ENCODE data around the gene FBLN7. TPM values are rescaled to one million over a fixed set of nuclear protein-coding genes. Genes with fewer than 3 reads are reported as not detected.
A peak's percentile ranks its signal among the peaks of the same experiment; 100 is the strongest.
"Not testable (repeated sequence)": the region's sequence is repeated elsewhere in the genome, so short reads cannot be mapped to it uniquely, and the experiment has no call there.

The FBLN7 gene, protein sequence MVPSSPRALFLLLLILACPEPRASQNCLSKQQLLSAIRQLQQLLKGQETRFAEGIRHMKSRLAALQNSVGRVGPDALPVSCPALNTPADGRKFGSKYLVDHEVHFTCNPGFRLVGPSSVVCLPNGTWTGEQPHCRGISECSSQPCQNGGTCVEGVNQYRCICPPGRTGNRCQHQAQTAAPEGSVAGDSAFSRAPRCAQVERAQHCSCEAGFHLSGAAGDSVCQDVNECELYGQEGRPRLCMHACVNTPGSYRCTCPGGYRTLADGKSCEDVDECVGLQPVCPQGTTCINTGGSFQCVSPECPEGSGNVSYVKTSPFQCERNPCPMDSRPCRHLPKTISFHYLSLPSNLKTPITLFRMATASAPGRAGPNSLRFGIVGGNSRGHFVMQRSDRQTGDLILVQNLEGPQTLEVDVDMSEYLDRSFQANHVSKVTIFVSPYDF
- 0.90 TPM for polyA plus RNA-seq (2013, experiment 1 of 2; ENCODE audit: insufficient read length)
- polyA plus RNA-seq (2013, experiment 2 of 2; ENCODE audit: insufficient read length), result 1.2 TPM

DNA sequence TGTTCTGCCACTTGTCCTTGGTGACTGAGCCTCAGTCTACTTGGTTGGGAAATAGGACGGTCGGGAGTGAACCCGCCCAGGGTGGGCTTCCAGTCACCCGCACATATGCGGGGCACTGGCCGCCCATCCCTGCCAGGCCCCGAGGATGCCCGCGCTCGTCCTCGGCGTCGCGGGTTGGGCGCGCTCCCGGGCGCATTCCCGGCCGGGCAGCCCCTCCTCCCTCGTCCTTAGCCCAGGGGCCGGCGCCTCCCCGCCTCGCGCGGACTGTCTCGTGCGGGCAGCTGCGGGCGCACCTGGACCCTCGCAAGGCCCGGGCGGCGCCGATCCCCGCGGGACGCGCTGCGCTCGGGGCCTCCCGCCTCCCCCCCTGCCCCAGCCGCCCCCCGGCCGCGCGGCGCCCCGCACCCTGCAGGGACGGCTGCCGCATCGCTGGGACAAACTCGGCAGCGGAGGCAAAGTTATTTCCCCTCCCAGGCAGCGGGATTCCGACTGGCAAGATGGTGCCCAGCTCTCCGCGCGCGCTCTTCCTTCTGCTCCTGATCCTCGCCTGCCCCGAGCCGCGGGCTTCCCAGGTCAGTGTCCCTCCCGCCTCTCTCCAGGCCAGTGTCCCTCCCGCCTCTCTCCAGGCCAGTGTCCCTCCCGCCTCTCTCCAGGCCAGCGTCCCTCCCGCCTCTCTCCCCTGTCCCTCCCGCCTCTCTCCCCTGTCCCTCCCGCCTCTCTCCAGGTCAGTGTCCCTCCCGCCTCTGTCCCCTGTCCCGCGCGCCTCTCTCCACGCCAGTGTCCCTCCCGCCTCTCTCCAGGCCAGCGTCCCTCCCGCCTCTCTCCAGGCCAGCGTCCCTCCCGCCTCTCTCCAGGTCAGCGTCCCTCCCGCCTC is at the start of gene FBLN7:
Gene FBLN7, plus strand, starts transcription at position 227 of the 874 bp plus-strand sequence. Its CDS starts 271 bp downstream, at position 498.
- peak; percentile 11 for DNase-seq

DNA sequence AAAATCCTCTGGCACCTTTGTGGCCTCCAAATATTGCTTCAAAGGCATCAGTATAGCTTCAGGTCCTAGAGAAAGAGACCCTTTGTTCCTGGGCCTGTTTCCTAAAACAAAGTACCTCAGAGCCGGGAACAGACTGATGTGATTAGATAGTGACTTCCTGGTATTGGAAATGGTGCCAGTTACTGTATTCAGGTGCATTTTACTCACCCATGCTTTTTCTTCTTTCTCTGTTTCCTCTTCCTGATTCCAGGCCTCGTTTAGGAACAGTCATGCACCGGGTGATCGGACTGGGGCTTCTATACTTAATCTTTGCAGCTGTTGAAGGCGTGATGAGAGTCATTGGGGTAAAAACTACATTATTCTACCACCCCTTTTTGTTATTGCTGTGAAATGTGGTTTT is 48.8 kb upstream of the FBLN7 start:
- DNase-seq, result no peak

- DNase-seq, result peak; percentile 80
These were observed 45.7 kb upstream of the FBLN7 start for GRCh38 chr2:112092286-112093041.

- no peak for DNase-seq
These were observed 45.0 kb upstream of the FBLN7 start for GRCh38 chr2:112093216-112093615.

DNA sequence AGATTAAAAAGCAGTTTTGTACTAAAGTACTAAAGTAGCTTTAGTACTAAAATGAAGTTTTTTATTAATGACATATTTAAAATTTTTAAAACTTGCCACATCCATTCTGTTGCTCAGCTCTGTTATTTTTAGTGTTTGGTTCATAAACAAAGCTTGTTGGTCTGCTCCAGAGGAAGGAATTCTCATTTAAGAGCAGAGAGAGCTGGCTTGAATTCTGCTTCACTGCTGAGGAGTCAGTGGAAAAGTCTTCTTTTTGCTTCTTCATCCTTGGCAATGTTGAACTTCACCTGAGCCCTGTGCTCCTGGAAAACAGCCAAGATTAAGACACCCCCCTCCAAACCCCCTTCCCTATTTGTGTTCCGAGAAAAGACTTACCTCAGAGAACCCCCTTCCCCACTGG is 42.5 kb upstream of the FBLN7 start:
- no peak for DNase-seq

- DNase-seq, result no peak
These were observed 42.1 kb upstream of the FBLN7 start for GRCh38 chr2:112096098-112096497.

- DNase-seq, result no peak
These were observed 29.9 kb upstream of the FBLN7 start for GRCh38 chr2:112108178-112108832.

DNA sequence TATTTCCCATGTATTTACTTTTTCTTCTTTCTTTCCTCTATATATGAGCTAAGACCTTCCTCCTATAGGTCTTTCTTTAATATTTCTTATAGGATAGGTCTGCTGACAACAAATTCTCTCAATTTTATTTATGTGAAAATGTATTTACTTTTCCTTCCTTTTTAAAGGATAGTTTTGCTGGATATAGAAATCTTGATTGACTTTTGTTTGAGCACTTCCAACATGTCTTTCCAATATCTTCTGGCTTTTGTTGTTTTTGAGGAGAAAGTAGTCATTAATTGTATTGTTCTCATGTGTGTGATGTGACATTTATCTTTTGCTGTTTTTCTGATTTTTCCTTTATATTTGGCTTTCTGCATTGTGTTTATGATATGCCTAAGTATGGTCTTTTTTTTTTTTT is 28.9 kb upstream of the FBLN7 start:
- no peak for DNase-seq

DNA sequence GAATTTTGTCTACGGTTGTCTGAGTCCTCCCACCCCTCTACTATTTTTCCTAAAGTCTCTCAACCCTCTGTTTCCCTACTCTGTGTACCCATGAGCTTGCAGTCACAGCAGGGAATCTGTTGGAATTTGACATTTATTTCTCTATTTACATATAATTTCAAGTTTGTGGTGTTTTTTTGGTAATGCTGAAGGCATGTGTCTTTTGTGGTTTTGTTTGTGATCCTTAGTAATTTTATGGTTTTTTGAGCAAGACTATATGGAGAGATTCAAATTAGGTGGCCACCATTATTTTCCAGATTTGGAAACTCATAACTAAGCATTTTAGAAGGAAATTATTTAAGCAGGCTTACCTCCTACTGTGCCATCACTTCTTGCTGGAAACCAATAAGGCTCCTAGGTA is 27.2 kb upstream of the FBLN7 start:
- peak; percentile 15 for DNase-seq

DNA sequence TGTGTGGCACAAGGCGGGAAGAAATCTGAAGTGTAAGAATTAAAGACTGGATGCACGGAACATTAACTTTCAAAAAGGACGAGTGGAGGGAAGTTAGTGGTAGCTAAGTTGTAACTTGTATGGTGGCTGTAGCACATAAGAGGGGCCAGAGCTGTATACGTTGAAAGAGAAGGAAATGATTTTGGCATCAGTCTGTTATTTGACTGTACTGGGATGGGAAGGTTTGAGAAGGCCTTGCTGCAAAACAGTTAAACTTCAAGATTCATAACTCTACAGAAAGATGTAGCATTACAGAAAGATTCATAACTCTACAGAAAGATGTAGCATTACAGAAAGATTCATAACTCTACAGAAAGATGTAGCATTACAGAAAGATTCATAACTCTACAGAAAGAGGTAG is 24.8 kb upstream of the FBLN7 start:
- DNase-seq, result not testable (repeated sequence)

GRCh38 chr2:112118148-112118547 is 20.0 kb upstream of the FBLN7 start:
- no peak for DNase-seq

- peak; percentile 47 for DNase-seq
These were observed 16.4 kb upstream of the FBLN7 start for GRCh38 chr2:112121682-112122254.

- DNase-seq, result no peak
These were observed 9.1 kb upstream of the FBLN7 start for GRCh38 chr2:112129060-112129459.

DNA sequence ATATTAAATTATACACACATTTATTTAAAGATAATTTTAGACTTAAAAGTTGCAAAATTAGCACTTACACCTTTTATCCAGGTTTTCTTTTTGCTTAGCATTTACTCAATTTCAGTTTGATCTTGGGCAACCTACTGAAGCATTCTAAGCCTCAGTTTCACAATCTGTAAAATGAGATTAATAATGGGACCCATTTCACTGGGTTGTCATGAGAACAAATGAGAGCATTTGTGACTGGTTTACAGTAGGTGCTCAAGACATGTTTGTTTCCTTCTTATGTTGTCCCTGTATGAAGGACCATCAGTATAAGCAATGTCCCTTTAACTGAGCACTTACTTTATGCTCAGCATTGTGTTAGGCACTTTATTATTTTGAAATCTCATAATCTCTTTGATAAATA is 4.8 kb upstream of the FBLN7 start:
- DNase-seq, result no peak

- DNase-seq, result no peak
These were observed 4.1 kb upstream of the FBLN7 start for GRCh38 chr2:112134120-112134519.

DNA sequence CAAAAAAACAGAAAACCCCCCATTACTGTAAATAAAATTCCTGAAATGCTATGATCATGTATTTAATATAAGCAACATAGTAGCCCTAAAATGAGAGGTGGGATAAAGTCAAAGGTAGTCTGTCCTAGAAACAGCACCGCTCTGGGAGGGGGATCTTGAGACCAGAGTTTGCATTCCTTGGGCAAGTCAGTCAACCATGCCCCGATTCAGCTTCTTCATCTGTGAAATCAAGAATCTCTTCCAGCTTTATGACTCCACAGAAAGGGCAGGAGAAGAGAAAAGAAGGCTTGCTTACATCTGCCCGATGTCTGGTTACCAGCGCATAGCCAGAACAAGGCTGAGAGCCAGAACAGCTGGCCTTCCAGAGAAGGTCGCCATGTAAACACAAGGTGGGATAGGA is 2.1 kb upstream of the FBLN7 start:
- DNase-seq, result no peak

- peak; percentile 8 for DNase-seq
These were observed 548 bp upstream of the FBLN7 start for GRCh38 chr2:112137516-112138158.

DNA sequence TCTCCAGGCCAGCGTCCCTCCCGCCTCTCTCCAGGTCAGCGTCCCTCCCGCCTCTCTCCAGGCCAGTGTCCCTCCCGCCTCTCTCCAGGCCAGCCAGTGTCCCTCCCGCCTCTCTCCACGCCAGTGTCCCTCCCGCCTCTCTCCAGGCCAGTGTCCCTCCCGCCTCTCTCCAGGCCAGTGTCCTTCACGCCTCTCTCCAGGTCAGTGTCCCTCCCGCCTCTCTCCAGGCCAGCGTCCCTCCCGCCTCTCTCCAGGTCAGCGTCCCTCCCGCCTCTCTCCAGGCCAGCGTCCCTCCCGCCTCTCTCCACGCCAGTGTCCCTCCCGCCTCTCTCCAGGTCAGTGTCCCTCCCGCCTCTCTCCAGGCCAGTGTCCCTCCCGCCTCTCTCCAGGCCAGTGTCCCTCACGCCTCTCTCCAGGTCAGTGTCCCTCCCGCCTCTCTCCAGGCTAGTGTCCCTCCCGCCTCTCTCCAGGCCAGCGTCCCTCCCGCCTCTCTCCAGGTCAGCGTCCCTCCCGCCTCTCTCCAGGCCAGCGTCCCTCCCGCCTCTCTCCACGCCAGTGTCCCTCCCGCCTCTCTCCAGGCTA is 939 bp downstream of the FBLN7 start:
- not testable (repeated sequence) for DNase-seq

DNA sequence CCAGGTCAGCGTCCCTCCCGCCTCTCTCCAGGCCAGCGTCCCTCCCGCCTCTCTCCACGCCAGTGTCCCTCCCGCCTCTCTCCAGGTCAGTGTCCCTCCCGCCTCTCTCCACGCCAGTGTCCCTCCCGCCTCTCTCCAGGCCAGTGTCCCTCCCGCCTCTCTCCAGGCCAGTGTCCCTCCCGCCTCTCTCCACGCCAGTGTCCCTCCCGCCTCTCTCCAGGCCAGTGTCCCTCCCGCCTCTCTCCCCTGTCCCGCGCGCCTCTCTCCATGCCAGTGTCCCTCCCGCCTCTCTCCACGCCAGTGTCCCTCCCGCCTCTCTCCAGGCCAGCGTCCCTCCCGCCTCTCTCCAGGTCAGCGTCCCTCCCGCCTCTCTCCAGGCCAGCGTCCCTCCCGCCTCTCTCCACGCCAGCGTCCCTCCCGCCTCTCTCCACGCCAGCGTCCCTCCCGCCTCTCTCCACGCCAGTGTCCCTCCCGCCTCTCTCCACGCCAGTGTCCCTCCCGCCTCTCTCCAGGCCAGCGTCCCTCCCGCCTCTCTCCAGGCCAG is 1.5 kb downstream of the FBLN7 start:
- not testable (repeated sequence) for DNase-seq

DNA sequence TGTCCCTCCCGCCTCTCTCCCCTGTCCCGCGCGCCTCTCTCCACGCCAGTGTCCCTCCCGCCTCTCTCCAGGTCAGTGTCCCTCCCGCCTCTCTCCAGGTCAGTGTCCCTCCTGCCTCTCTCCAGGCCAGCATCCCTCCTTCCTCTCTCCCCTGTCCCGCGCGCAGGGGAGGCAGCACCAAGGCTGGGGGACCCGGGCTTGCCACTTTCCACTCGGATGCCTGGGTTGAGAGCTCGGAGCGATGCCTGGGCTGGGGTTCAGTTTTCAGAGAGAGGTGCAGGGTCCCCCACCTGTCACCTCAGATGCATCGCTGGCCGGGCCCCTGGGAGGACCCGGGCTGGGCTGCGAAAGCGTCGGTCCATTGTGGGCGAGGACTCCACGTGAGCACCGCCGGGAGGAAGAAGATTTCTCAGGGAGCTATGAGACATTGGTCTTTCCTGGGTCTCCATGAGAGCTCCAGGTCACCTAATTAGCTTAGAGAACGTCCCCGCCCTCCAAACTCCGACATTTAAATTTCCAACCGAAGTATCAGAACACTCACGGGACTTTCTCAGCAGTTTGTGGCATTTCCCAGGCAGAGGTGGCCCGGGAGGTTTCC is 2.1 kb downstream of the FBLN7 start:
- DNase-seq, result no peak
